ENCODE data around the gene OPN3. TPM values are rescaled to one million over a fixed set of nuclear protein-coding genes. Genes with fewer than 3 reads are reported as not detected.
A peak's percentile ranks its signal among the peaks of the same experiment; 100 is the strongest.

Gene OPN3
- total RNA-seq, 1 experiment from 2014 or later = 10.0 TPM

GRCh38 chr1:241646201-241646600 is 6.0 kb upstream of the OPN3 start:
- Histone ChIP-seq H3K79me1 (ENCODE audit: insufficient read depth, low read depth, low read length, poor library complexity, severe bottlenecking) (no peaks in the 10 kb centered on the region), H3K27ac (ENCODE audit: insufficient read length, low read depth, low read length) (no peak overlapping the region), H2AK5ac (ENCODE audit: insufficient read length, low read length) (no peak overlapping the region), H3K9me3 (ENCODE audit: control insufficient read depth, low read depth, low read length) (no peaks in the 10 kb centered on the region), H3K79me2 (ENCODE audit: insufficient read depth, low read length) (no peaks in the 10 kb centered on the region), H4K20me1 (ENCODE audit: control insufficient read depth, insufficient read depth, insufficient read length) (no peaks in the 10 kb centered on the region), H3K23me2 (ENCODE audit: insufficient read length, low read depth, low read length, poor library complexity, severe bottlenecking) (no peaks in the 10 kb centered on the region), H2AFZ (ENCODE audit: low read length) (no peak overlapping the region), H3T11ph (ENCODE audit: low read length) (no peak overlapping the region), H3K23ac (ENCODE audit: insufficient read length, low read depth, low read length) (no peak overlapping the region), H2BK20ac (ENCODE audit: low read depth, low read length, poor library complexity, severe bottlenecking) (no peak overlapping the region), H3K27me3 (ENCODE audit: insufficient read depth, low read length) (no peaks in the 10 kb centered on the region), H3K4me1 (ENCODE audit: insufficient read depth, low read length) (no peaks in the 10 kb centered on the region), H2BK15ac (ENCODE audit: low read depth, low read length) (no peak overlapping the region), H3K18ac (ENCODE audit: insufficient read length, low read depth, low read length) (no peak overlapping the region), H3K4me2 (ENCODE audit: insufficient read depth, insufficient read length, low read length) (no peak overlapping the region), H3K9ac (ENCODE audit: extremely low read depth, insufficient read length, low read length) (no peak overlapping the region), H2BK120ac (ENCODE audit: low read depth, low read length, poor library complexity, severe bottlenecking) (no peak overlapping the region), H2BK5ac (ENCODE audit: insufficient read length, low read length) (no peak overlapping the region), H4K91ac (ENCODE audit: insufficient read length, low read depth, low read length) (no peak overlapping the region), H4K8ac (replicated peaks; ENCODE audit: insufficient read length, low read depth, low read length) (no peak overlapping the region), H3K56ac (ENCODE audit: insufficient read length, low read depth, low read length) (no peak overlapping the region), H3K4ac (ENCODE audit: low read depth, low read length) (no peak overlapping the region), H2BK12ac (ENCODE audit: insufficient read length, low read depth, low read length) (no peak overlapping the region), H4K5ac (ENCODE audit: insufficient read length, low read depth, low read length) (no peak overlapping the region), H3K14ac (ENCODE audit: insufficient read depth, low read length) (no peak overlapping the region)
- peaks cover 2 to 6% of the 10 kb centered on the region in 2 experiments for H3K4me1 Mint-ChIP-seq
- peaks cover 11 to 12% of the 10 kb centered on the region in 2 experiments for H3K9me3 Mint-ChIP-seq
- H3K36me3 Mint-ChIP-seq (ENCODE audit: insufficient read depth in 1 of 3, low read depth in 3 of 3) = peaks cover 2 to 14% (median 12%) of the 10 kb centered on the region in 3 experiments
- no peak for DNase-seq
- WGBS (ENCODE audit: extremely low coverage, insufficient read length, low lambda C conversion rate) = no CpG with 5 or more reads among the region's 7 CpGs
- H3K4me3 Mint-ChIP-seq = no peak overlapping the region
- H3K27me3 Mint-ChIP-seq (ENCODE audit: low read depth) = peaks cover 9% of the 10 kb centered on the region
- peak overlapping the region in 1 of 3 experiments; percentile 66; a peak in 1 of 7 replicates for H3K27ac Mint-ChIP-seq
- TF ChIP-seq CTCF (conservative IDR thresholded peaks at IDR 0.05) = no peak

All from H9 (cell line).